Fibroblast of lung (primary cell): ENCODE data around the gene BMERB1. TPM values are rescaled to one million over a fixed set of nuclear protein-coding genes. Genes with fewer than 3 reads are reported as not detected.

ENCODE experiments used
- DNase-seq, 2 donors: peaks; one replicate each; pipeline versions ENCODE4 v3.0.0 to v3.0.0-alpha.2; 2010; ENCODE audit warnings: low read depth in 2 of 2
- H2AFZ ChIP-seq: 2 replicates; pipeline ENCODE4 v1.5.1; 2012; ENCODE audit warnings: low read length, control low read depth, inconsistent platforms
- H3K27ac ChIP-seq: 2 replicates; pipeline ENCODE4 v1.5.1; 2011; ENCODE audit warnings: low read length, control low read depth; ENCODE audit not compliant: insufficient read depth
- H3K27me3 ChIP-seq: 2 replicates; pipeline ENCODE4 v1.5.1; 2011; ENCODE audit warnings: mild to moderate bottlenecking, low read length; ENCODE audit not compliant: control insufficient read depth, insufficient read depth
- H3K36me3 ChIP-seq: 2 replicates; pipeline ENCODE4 v1.5.1; 2011; ENCODE audit warnings: low read length; ENCODE audit not compliant: control insufficient read depth, insufficient read depth
- H3K4me1 ChIP-seq: 2 replicates; pipeline ENCODE4 v1.5.1; 2011; ENCODE audit warnings: low read length; ENCODE audit not compliant: control insufficient read depth, insufficient read depth; ENCODE audit errors: extremely low read depth
- H3K4me2 ChIP-seq: 2 replicates; pipeline ENCODE4 v1.5.1; 2011; ENCODE audit warnings: low read length, control low read depth; ENCODE audit not compliant: insufficient read depth; ENCODE audit errors: extremely low read depth
- H3K4me3 ChIP-seq, 4 experiments: fragments of 200-600 bp in 1 of 4; sonication (generic) in 1 of 4; replicated peaks in 1 of 4; 2 replicates each; pipeline ENCODE4 v1.5.1; 2011 to 2016; ENCODE audit warnings: low read length in 4 of 4, low read depth in 3 of 4, mild to moderate bottlenecking in 3 of 4, control low read depth in 2 of 4, inconsistent platforms in 1 of 4, mixed read lengths in 1 of 4; ENCODE audit not compliant: insufficient read depth in 1 of 4; ENCODE audit errors: control extremely low read depth in 1 of 4
- H3K79me2 ChIP-seq: 2 replicates; pipeline ENCODE4 v1.5.1; 2012; ENCODE audit warnings: mild to moderate bottlenecking, low read length, inconsistent platforms; ENCODE audit not compliant: control insufficient read depth, insufficient read depth
- H3K9ac ChIP-seq: 2 replicates; pipeline ENCODE4 v1.5.1; 2011; ENCODE audit warnings: mild to moderate bottlenecking, low read length, control low read depth; ENCODE audit not compliant: insufficient read depth
- H3K9me3 ChIP-seq: 2 replicates; pipeline ENCODE4 v1.5.1; 2012; ENCODE audit warnings: low read depth, low read length; ENCODE audit not compliant: control insufficient read depth, insufficient read depth
- H4K20me1 ChIP-seq: 2 replicates; pipeline ENCODE4 v1.5.1; 2011; ENCODE audit warnings: low read length; ENCODE audit not compliant: control insufficient read depth, insufficient read depth; ENCODE audit errors: extremely low read depth
- CTCF ChIP-seq, 2 donors: IDR thresholded peaks in 1 of 2; conservative IDR thresholded peaks in 1 of 2; 1 replicate in 1 of 2; 2 replicates in 1 of 2; pipeline ENCODE4 v1.5.1; 2011 to 2012; ENCODE audit warnings: low read length in 2 of 2, control low read depth in 1 of 2, inconsistent platforms in 1 of 2, low read depth in 1 of 2, mild to moderate bottlenecking in 1 of 2
- EZH2 ChIP-seq: IDR thresholded peaks from 2 replicates; pipeline ENCODE4 v1.5.1; 2012; ENCODE audit warnings: low read length, control low read depth, mild to moderate bottlenecking; ENCODE audit errors: missing control alignments
- polyA plus RNA-seq, 2 donors: library from polyadenylated mRNA; depleted of rRNA in 1 of 2; stranded (reverse) in 1 of 2; unstranded in 1 of 2; fragments of >200 nt; gene quantifications; 2 replicates each; pipeline ENCODE4 v1.2.1, GENCODE V29; 2011 to 2012; ENCODE audit warnings: missing spikeins in 1 of 2
- total RNA-seq: library from RNA; depleted of rRNA; stranded (reverse); fragments of >200 nt; gene quantifications from 2 replicates; pipeline ENCODE4 v1.2.1, GENCODE V29; 2014

The BMERB1 gene
- total and polyA plus RNA-seq, 2 donors (not counting 1 experiment from before 2014, with no cell fraction given), result 39.1 to 46.0 TPM

DNA sequence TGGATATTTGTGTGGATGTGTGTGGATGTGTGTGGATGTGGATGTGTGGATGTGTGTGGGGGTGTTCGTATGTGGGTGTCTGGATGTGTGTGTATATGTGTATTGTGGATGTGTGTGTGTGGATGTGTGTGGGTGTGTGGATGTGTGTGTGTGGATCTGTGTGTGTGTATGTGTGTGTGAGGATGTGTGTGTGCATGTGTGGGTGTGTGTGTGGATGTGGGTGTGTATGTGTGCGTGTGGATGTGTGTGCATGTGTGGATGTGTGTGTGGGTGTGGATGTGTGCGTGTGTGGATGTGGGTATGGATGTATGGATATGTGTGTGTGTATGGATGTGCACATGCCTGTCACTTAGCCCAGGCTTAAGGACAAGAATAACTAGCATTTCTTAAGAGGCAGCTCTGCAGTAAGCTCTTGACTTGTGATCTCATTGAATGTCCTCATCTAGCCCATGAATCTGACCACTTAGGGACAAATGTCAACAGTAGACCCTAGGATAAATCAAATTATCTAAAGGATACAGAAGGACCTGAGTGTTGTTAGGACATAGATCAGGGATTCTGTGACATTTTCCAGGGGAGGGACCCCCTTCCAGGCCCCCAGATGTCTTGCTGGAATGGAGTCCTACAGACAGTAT is 83.5 kb downstream of the BMERB1 start:
- Histone ChIP-seq H3K4me3 (no peak overlapping the region), H3K36me3 (no peaks in the 10 kb centered on the region), H3K27me3 (no peaks in the 10 kb centered on the region), H3K4me2 (no peak overlapping the region), H3K4me1 (peaks cover 5% of the 10 kb centered on the region), H3K9ac (no peak overlapping the region), H3K27ac (no peak overlapping the region), H2AFZ (no peak overlapping the region), H3K79me2 (no peaks in the 10 kb centered on the region), H4K20me1 (no peaks in the 10 kb centered on the region), H3K9me3 (no peaks in the 10 kb centered on the region)
- TF ChIP-seq EZH2, result no peak
- no peak for TF ChIP-seq CTCF (conservative IDR thresholded peaks at IDR 0.05 in 1 of 2, IDR thresholded peaks at IDR 0.05 in 1 of 2; ENCODE audit: low read depth in 1 of 2, low read length in 2 of 2)
- DNase-seq, result peak in 1 of 2 donors; percentile 14

DNA sequence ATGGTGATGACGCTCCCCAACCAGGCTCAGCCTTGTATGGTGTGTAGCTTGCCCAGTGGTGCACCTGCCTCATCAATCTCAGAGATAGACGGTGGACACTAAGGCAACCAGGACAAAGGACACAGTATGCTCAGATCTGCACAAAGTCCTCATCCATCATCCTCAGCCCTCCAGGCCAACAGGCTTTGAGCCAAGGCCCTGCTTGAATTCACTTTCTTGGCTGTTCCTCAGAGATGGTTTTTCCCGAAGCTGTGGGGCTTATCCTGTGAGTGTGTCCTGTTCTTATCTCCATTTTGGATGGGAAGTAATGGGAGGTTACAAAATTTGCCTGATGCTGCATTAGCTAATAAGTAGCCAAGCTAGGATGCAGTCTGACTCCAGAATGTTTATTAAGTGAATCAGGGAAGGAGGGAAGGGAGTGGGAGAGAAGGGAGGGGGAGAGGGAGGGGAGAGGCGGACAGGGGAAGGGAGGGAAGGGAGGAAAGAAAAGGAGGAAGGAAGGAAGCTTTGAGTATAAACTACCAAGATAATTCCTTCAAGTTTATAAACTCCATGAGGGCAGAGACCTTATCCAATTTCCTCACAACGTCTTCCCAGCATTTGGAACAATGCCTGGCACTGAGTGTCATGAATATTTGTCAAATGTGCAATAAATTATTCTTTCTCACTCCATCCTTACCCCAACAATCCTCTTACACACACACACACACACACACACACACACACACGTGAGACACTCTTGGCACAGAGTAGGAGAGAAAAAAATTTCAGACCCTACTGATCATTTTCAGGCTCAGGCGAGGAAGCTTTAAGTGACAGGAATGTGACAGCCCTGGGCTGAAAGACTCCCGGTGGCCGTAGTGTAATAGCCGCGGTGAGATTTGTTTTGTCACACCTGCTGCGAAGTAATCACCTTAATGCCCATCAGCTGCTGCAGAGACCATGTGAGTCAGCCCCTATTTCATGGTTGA is 84.3 kb downstream of the BMERB1 start:
- no peaks in the 10 kb centered on the region for H3K79me2 ChIP-seq
- H2AFZ ChIP-seq, result no peak overlapping the region
- H3K27me3 ChIP-seq, result no peaks in the 10 kb centered on the region
- TF ChIP-seq EZH2 (no peak), CTCF (conservative IDR thresholded peaks at IDR 0.05 in 1 of 2, IDR thresholded peaks at IDR 0.05 in 1 of 2; ENCODE audit: low read depth in 1 of 2, low read length in 2 of 2) (no peak)
- H3K27ac ChIP-seq, result no peak overlapping the region
- H4K20me1 ChIP-seq, result no peaks in the 10 kb centered on the region
- no peak overlapping the region for H3K4me3 ChIP-seq
- no peak overlapping the region for H3K4me2 ChIP-seq
- no peak overlapping the region for H3K9ac ChIP-seq
- no peaks in the 10 kb centered on the region for H3K9me3 ChIP-seq
- peak; percentile 82 to 90 for DNase-seq
- no peaks in the 10 kb centered on the region for H3K36me3 ChIP-seq
- H3K4me1 ChIP-seq, result peaks cover 5% of the 10 kb centered on the region

DNA sequence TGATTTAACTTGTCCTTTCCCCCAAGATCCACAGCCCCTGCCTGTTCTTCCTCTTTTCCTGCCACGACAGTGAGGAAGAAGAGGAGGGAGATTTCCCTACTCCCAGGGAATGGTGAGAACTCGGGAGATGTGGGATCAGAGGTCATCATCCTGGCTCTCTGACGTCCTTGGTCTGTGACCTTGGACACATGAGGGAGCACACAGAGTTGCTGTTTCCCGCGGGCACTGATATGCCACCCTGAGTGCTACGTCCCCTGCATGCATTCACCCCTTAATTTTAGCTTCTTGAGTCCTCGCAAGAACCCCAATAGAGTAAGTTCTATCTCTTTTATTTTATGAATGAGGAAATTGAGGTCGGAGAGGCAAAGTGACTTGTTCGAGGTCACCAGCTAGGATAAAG is 85.4 kb downstream of the BMERB1 start:
- H3K27ac ChIP-seq, result no peak overlapping the region
- DNase-seq, result no peak
- no peaks in the 10 kb centered on the region for H3K27me3 ChIP-seq
- H3K4me2 ChIP-seq, result no peak overlapping the region
- H3K4me3 ChIP-seq, result no peak overlapping the region
- no peaks in the 10 kb centered on the region for H3K9me3 ChIP-seq
- H3K4me1 ChIP-seq, result peaks cover 5% of the 10 kb centered on the region
- H4K20me1 ChIP-seq, result no peaks in the 10 kb centered on the region
- H3K9ac ChIP-seq, result no peak overlapping the region
- H2AFZ ChIP-seq, result no peak overlapping the region
- no peaks in the 10 kb centered on the region for H3K79me2 ChIP-seq
- TF ChIP-seq CTCF (conservative IDR thresholded peaks at IDR 0.05 in 1 of 2, IDR thresholded peaks at IDR 0.05 in 1 of 2; ENCODE audit: low read depth in 1 of 2, low read length in 2 of 2), result no peak
- no peak for TF ChIP-seq EZH2
- no peaks in the 10 kb centered on the region for H3K36me3 ChIP-seq
